ENCODE data around the gene TRAPPC2L. TPM values are rescaled to one million over a fixed set of nuclear protein-coding genes. Genes with fewer than 3 reads are reported as not detected.

The TRAPPC2L gene
- total RNA-seq, 3 donors from 2014 or later = 32.1 to 37.8 (median 34.4) TPM

DNA sequence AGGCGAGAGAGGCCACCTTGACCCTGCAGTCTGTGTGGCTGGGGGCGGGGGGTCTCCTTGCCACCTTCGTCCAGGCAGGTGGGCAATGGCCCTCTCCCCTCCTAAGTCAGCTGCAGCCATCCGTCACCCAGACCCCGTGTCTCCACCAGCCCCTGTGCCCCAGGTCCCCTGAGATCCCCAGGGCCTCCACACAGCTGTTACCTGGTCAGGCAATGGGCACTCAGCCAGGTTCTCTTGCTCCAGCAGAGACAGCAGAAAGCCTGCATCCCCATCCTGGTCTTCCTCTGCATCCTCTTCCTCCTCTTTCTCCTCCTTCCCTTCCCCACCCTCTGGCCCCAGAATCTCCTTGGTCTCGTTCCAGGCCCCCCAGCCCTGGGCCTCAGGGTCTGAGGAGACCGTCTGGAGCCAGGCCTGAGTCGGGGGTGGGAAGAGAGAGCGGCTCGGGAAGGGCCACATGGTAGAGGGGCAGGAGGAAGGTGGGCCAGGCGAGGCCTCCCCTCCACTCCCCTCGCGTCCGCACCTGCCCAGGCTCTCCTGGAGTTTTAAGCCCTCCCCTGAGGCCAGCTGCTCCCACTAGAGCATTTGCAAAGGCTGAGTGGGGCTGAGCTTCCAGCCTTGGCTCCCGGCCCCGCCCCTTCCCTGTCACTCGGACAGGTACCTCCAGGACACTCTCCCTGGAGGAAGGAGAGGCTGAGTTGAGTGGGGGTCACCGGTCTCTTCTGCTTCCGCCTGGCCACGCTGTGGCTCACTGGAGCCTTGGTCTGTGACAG, 9.4 kb downstream of the TRAPPC2L start, which contains the start of gene PABPN1L:
Gene PABPN1L (minus strand): TSS at position 510 of the 770 bp plus-strand sequence. CDS start 54 bp downstream, at position 456.
- no peaks in the 10 kb centered on the region for H3K9me3 ChIP-seq
- no peaks in the 10 kb centered on the region for H3K4me1 ChIP-seq
- no peak within 1 kb of the TSS for H3K27ac ChIP-seq
- intact Hi-C loops (cut with DNase I; ENCODE audit: low total_unique reads) = no loop called here
- DNase-seq (ENCODE audit: low spot score in 2 of 2) = no peak
- no peaks in the 10 kb centered on the region for H3K36me3 ChIP-seq
- TF ChIP-seq POLR2AphosphoS5 (IDR thresholded peaks at IDR 0.05) (no peak), POLR2A (IDR thresholded peaks at IDR 0.05) (no peak), CTCF (IDR thresholded peaks at IDR 0.05) (no peak)
- H3K4me3 ChIP-seq = no peak within 1 kb of the TSS
- peaks cover 0 to 5% of the 10 kb centered on the region in 2 donors for H3K27me3 ChIP-seq

GRCh38 chr16:88867581-88868246, 10.8 kb downstream of the TRAPPC2L start:
- intact Hi-C loops (cut with DNase I; ENCODE audit: low total_unique reads) = no loop called here
- H3K9me3 ChIP-seq = no peaks in the 10 kb centered on the region
- H3K36me3 ChIP-seq = no peaks in the 10 kb centered on the region
- no peak for DNase-seq (ENCODE audit: low spot score in 2 of 2)
- peaks cover 0 to 11% of the 10 kb centered on the region in 2 donors for H3K27me3 ChIP-seq
- H3K27ac ChIP-seq = no peak overlapping the region
- H3K4me3 ChIP-seq = no peak overlapping the region
- H3K4me1 ChIP-seq = no peaks in the 10 kb centered on the region
- no peak for TF ChIP-seq POLR2AphosphoS5 (IDR thresholded peaks at IDR 0.05)
- no peak for TF ChIP-seq POLR2A (IDR thresholded peaks at IDR 0.05)
- TF ChIP-seq CTCF (IDR thresholded peaks at IDR 0.05) = no peak

- DNase-seq (ENCODE audit: low spot score in 2 of 2) = no peak
- H3K27me3 ChIP-seq = peaks cover 0 to 11% of the 10 kb centered on the region in 2 donors
- H3K36me3 ChIP-seq = no peaks in the 10 kb centered on the region
- TF ChIP-seq CTCF (IDR thresholded peaks at IDR 0.05) (no peak), POLR2A (IDR thresholded peaks at IDR 0.05) (no peak), POLR2AphosphoS5 (IDR thresholded peaks at IDR 0.05) (no peak)
- H3K4me3 ChIP-seq = no peak overlapping the region
- no peak overlapping the region for H3K27ac ChIP-seq
- intact Hi-C loops (cut with DNase I; ENCODE audit: low total_unique reads) = no loop called here
- no peaks in the 10 kb centered on the region for H3K4me1 ChIP-seq
- no peaks in the 10 kb centered on the region for H3K9me3 ChIP-seq
Measured at GRCh38 chr16:88868974-88869672, 12.2 kb downstream of the TRAPPC2L start.

- no peak overlapping the region for H3K4me3 ChIP-seq
- H3K4me1 ChIP-seq = no peaks in the 10 kb centered on the region
- H3K27me3 ChIP-seq = peaks cover 0 to 11% of the 10 kb centered on the region in 2 donors
- no peaks in the 10 kb centered on the region for H3K9me3 ChIP-seq
- intact Hi-C loops (cut with DNase I; ENCODE audit: low total_unique reads) = no loop called here
- H3K36me3 ChIP-seq = no peaks in the 10 kb centered on the region
- no peak for DNase-seq (ENCODE audit: low spot score in 2 of 2)
- no peak overlapping the region for H3K27ac ChIP-seq
- TF ChIP-seq POLR2A (IDR thresholded peaks at IDR 0.05) = no peak
Measured at GRCh38 chr16:88869673-88869980, 12.7 kb downstream of the TRAPPC2L start.

GRCh38 chr16:88870608-88871348, 13.9 kb downstream of the TRAPPC2L start:
- Histone ChIP-seq H3K36me3 (no peaks in the 10 kb centered on the region), H3K27ac (no peak overlapping the region), H3K9me3 (no peaks in the 10 kb centered on the region), H3K4me1 (no peaks in the 10 kb centered on the region), H3K4me3 (peak overlapping the region in 2 of 3 donors; percentile 17 to 37), H3K27me3 (peaks cover 0 to 11% of the 10 kb centered on the region in 2 donors)
- TF ChIP-seq POLR2AphosphoS5 (IDR thresholded peaks at IDR 0.05) (no peak), POLR2A (IDR thresholded peaks at IDR 0.05) (no peak), CTCF (IDR thresholded peaks at IDR 0.05) (no peak)
- intact Hi-C loops (cut with DNase I; ENCODE audit: low total_unique reads) = no loop called here
- DNase-seq (ENCODE audit: low spot score in 2 of 2) = no peak
